GM13977 (cell line): ENCODE measurements around the gene SERTAD1.

Source experiments
- DNase-seq: peaks from one replicate; pipeline ENCODE4 v3.0.0; 2012; ENCODE audit warnings: low spot score
- CTCF ChIP-seq: IDR thresholded peaks from 2 replicates; pipeline ENCODE4 v1.5.1; 2012; ENCODE audit warnings: mild to moderate bottlenecking, control low read depth; ENCODE audit not compliant: insufficient read depth; ENCODE audit errors: extremely low read depth, missing control alignments
- in situ Hi-C: fragments of 300-500 bp; cut with MboI; formaldehyde crosslinking; loops from one replicate; pipeline ENCODE4 v1.12.0; 2022; ENCODE audit warnings: low sequenced_read_pairs, low pct_unique_long_range_greater_than_20kb, mixed read lengths, inconsistent platforms; ENCODE audit not compliant: unreplicated experiment

SERTAD1 gene

GRCh38 chr19:40376286-40376862 is 49.4 kb downstream of the SERTAD1 start:
- TF ChIP-seq CTCF, result no peak
- in situ Hi-C loops, result no loop called here
- no peak for DNase-seq

GRCh38 chr19:40374084-40374483 is 51.7 kb downstream of the SERTAD1 start:
- TF ChIP-seq CTCF, result no peak
- in situ Hi-C loops, result no loop called here

GRCh38 chr19:40371802-40372122 is 54.0 kb downstream of the SERTAD1 start:
- no peak for DNase-seq
- in situ Hi-C loops, result no loop called here
- no peak for TF ChIP-seq CTCF

More at GRCh38 chr19:40374084-40374483, 51.7 kb downstream of the SERTAD1 start:
- no peak for DNase-seq
